Kasumi-1 (cell line): Measurements from ENCODE around the gene PALM.
"Not testable (repeated sequence)": the region's sequence is repeated elsewhere in the genome, so short reads cannot be mapped to it uniquely, and the experiment has no call there.

Experiments
- DNase-seq, 2 experiments: peaks; one replicate each; lab custom pipeline; 2025; lab: John Stamatoyannopoulos, UW

PALM gene

GRCh38 chr19:678791-679388 is 29.8 kb upstream of the PALM start:
- no peak for DNase-seq

- peak; percentile 51 to 56 for DNase-seq
Measured at GRCh38 chr19:679418-680286, 29.1 kb upstream of the PALM start.

- DNase-seq, result peak; percentile 92 to 95
Measured at GRCh38 chr19:680287-681028, 28.3 kb upstream of the PALM start.

- peak; percentile 66 to 81 for DNase-seq
Measured at GRCh38 chr19:681029-682019, 27.4 kb upstream of the PALM start.

GRCh38 chr19:682678-683320 is 25.9 kb upstream of the PALM start:
- no peak for DNase-seq

GRCh38 chr19:685454-685931 is 23.2 kb upstream of the PALM start:
- no peak for DNase-seq

GRCh38 chr19:686589-687297 is 22.0 kb upstream of the PALM start:
- DNase-seq, result no peak

GRCh38 chr19:687569-688166 is 21.1 kb upstream of the PALM start:
- DNase-seq, result no peak

GRCh38 chr19:688214-688613 is 20.5 kb upstream of the PALM start:
- no peak for DNase-seq

GRCh38 chr19:688992-689391 is 19.7 kb upstream of the PALM start:
- DNase-seq, result no peak

- DNase-seq, result no peak
Measured at GRCh38 chr19:690203-690602, 18.5 kb upstream of the PALM start.

- peak; percentile 24 to 40 for DNase-seq
Measured at GRCh38 chr19:694481-695351, 14.0 kb upstream of the PALM start.

GRCh38 chr19:695352-695949 is 13.3 kb upstream of the PALM start, which contains the start of gene PRSS57:
TSS of gene PRSS57 (minus strand) at chr19:695452. CDS start at chr19:695430, 22 bp downstream.
- peak; percentile 67 to 69 for DNase-seq

- not testable (repeated sequence) for DNase-seq
Measured at GRCh38 chr19:698529-698928, 10.2 kb upstream of the PALM start.

- peak; percentile 60 to 71 for DNase-seq
Measured at GRCh38 chr19:699885-700284, 8.8 kb upstream of the PALM start.

- DNase-seq, result not testable (repeated sequence)
Measured at GRCh38 chr19:702847-703246, 5.9 kb upstream of the PALM start.

- DNase-seq, result no peak
Measured at GRCh38 chr19:703329-703650, 5.4 kb upstream of the PALM start.

GRCh38 chr19:703651-704446 is 4.9 kb upstream of the PALM start:
- DNase-seq, result peak; percentile 98
